ENCODE results near the gene MYO1G. TPM values are rescaled to one million over a fixed set of nuclear protein-coding genes. Genes with fewer than 3 reads are reported as not detected.

MYO1G gene
- 406 and 444 TPM in 2 replicates for total RNA-seq (2013; cell fraction: nucleolus; rRNA removed)
- total RNA-seq (2014; rRNA removed) (154 and 176 TPM in 2 replicates), total RNA-seq (2014; rRNA removed; fragmentation: Illumina TruSeq; extraction: Trizol) (63.7 and 66.1 TPM in 2 replicates), total RNA-seq (2021) (224 and 232 TPM in 2 replicates), polyA plus RNA-seq (2011; rRNA removed) (54.3 and 118 TPM in 2 replicates), polyA plus RNA-seq (2014; fragmentation: Illumina TruSeq; extraction: Trizol) (36.1 and 77.2 TPM in 2 replicates), polyA plus RNA-seq (2014; fragmentation: Nextera tagmentation; extraction: Ambion mirVana) (1 to 10 TPM; 1.8 to 3.3 TPM), polyA plus RNA-seq (2014; rRNA removed) (150 and 184 TPM in 2 replicates), polyA plus RNA-seq (2016; fragmentation: Nextera tagmentation; extraction: Ambion mirVana) (100 to 1,000 TPM; 185 to 216 TPM), polyA minus RNA-seq (2011; rRNA and poly(A)+ RNA removed) (230 and 324 TPM in 2 replicates), Bru-seq, nascent RNA (percentile 93 among the genes with signal in this experiment), BruChase-seq, experiment 1, labeled RNA remaining after a 6-hour chase (percentile 92 among the genes with signal in this experiment), BruChase-seq, experiment 2, labeled RNA remaining after a 2-hour chase (percentile 87 among the genes with signal in this experiment)
- 91.4 TPM for polyA plus RNA-seq (2011; ENCODE audit: low read depth)
- 111 and 152 TPM in 2 replicates for polyA plus RNA-seq (2011; cell fraction: cytosol; rRNA removed)
- 518 and 587 TPM in 2 replicates for polyA plus RNA-seq (2011; cell fraction: nucleus; rRNA removed)
- polyA plus RNA-seq (2012): 195 and 215 TPM in 2 replicates
- polyA minus RNA-seq (2011; cell fraction: cytosol; rRNA and poly(A)+ RNA removed): 97.1 and 110 TPM in 2 replicates
- polyA minus RNA-seq (2011; cell fraction: nucleus; rRNA and poly(A)+ RNA removed): 238 and 294 TPM in 2 replicates
- long read RNA-seq, experiment 1, transcript MYO1G-201 (22 exons, 3,267 nt): major isoform, 31 of 57 reads
- long read RNA-seq, experiment 1, partial matches to known transcripts: 19 of 57 reads
- long read RNA-seq, experiment 1, other reads (novel, unspliced or antisense): 6 of 57 reads
- long read RNA-seq, experiment 2, transcript MYO1G-201 (22 exons, 3,267 nt): major isoform, 6 of 22 reads
- long read RNA-seq, experiment 2, partial matches to known transcripts: 12 of 22 reads
- long read RNA-seq, experiment 2, other reads (novel, unspliced or antisense): 4 of 22 reads

DNA sequence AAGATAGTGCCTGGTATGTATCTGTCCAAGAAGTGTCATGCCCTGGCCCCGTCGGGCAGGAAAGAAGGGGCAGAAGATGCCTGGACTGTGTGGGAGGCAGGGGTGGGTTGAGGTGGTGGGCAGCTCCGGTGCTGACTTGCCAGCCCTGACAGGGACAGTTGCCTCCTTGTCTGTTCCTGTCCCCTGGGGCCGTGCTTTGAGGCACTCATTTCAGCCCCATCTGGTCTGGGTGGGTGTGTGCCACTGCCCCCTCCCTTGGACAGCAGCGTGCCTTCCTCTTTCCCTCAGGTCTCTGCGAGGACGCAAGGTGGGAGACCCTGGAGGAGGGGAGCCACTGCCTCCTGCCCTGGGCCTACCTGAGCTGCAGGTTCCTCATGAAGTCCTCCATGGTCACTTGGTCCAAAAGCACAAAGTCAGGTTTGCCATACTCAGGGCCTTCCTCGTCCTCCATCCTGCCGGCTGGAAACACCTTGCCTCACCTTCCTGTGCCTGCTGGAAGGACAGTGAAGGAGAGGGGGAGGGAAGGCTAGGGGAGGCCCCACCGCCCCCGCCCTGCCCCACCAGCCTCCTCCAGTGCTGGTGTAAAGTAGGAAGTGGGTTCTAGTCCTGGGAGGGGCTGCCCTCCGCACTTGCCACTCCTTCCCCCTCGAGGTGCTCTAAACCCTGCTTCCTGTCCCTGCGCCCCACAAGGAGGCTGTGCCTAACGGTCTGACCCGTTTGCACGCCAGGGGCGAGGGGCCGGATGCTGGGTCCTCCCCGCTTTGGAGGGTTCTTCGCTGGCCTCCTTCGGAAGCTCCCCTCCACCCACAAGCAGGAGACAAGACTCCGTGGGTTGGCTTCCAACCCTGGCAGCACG, at the start of gene MYO1G:
MYO1G (minus strand) TSS at position 505 of the 856 bp plus-strand sequence; CDS start at position 451, 54 bp downstream.
- DNase-seq (ENCODE audit: low read depth, low spot score): peak; percentile 88
- 2% methylated on average over 22 of the region's 24 CpGs for WGBS (ENCODE audit: insufficient coverage, insufficient replicate concordance, low lambda C conversion rate, missing lambda C conversion rate)
- H3K4me1 ChIP-seq (ENCODE audit: control insufficient read depth, insufficient read depth, low read length): peaks cover 62% of the 10 kb centered on the region
- no peaks in the 10 kb centered on the region for H3K27me3 ChIP-seq (replicated peaks in 1 of 2; ENCODE audit: control insufficient read depth in 2 of 2, insufficient read depth in 2 of 2, low read length in 1 of 2)
- H3K36me3 ChIP-seq (ENCODE audit: control insufficient read depth in 2 of 2, insufficient read depth in 2 of 2, low read length in 1 of 2): peaks cover 34 to 37% of the 10 kb centered on the region in 2 experiments
- peak; percentile 76 for ATAC-seq
- H3K27ac ChIP-seq (ENCODE audit: control insufficient read depth, insufficient read depth): peak within 1 kb of the TSS; percentile 96
- H3K79me2 ChIP-seq (ENCODE audit: control insufficient read depth, insufficient read depth, low read length): peaks cover 77% of the 10 kb centered on the region
- H3K9ac ChIP-seq (ENCODE audit: control insufficient read depth, insufficient read depth, low read length): peak within 1 kb of the TSS; percentile 98
- peak; percentile 54 for FAIRE-seq
- H3K4me2 ChIP-seq (ENCODE audit: control insufficient read depth, insufficient read depth): peak within 1 kb of the TSS; percentile 99
- CTCF ChIA-PET: interaction anchor here (0.8 to 6.9 kb wide), 15 partner anchors 9 to 157 kb away, joined by 3 to 219 read pairs (median 7); partner anchors contain the start of gene TBRG4
- BruUV-seq (replicated peaks): TSS peak; percentile 60
- H3K9me3 ChIP-seq (replicated peaks; ENCODE audit: control insufficient read depth, insufficient read depth, low read length): no peaks in the 10 kb centered on the region
- intact Hi-C loops (cut with micrococcal nuclease; ENCODE audit: unreplicated experiment): loop anchor here (1.0 to 5.0 kb wide), 4 partner anchors 16 to 133 kb away; partner anchors contain the start of genes PURB and TBRG4
- POLR2A ChIA-PET: interaction anchor here (0.9 to 16.1 kb wide), 10 partner anchors 14 to 160 kb away, joined by 3 to 280 read pairs (median 6); partner anchors contain the start of genes CCM2 and PURB
- peak within 1 kb of the TSS; percentile 100 for H3K4me3 ChIP-seq
- H4K20me1 ChIP-seq (ENCODE audit: control insufficient read depth, insufficient read depth): peaks cover 16% of the 10 kb centered on the region
- RAD21 ChIA-PET (ENCODE audit: unreplicated experiment): interaction anchor here (0.7 to 14.6 kb wide), 13 partner anchors 10 to 157 kb away, joined by 3 to 303 read pairs (median 4); partner anchors contain the start of gene CCM2
- SMC1A ChIA-PET (ENCODE audit: uncharacterized antibody, unreplicated experiment): interaction anchor here (0.8 to 16.7 kb wide), 10 partner anchors 10 to 157 kb away, joined by 3 to 303 read pairs (median 4); partner anchors contain the start of gene CCM2
- H2AFZ ChIP-seq (ENCODE audit: control insufficient read depth, low read depth, low read length): no peak within 1 kb of the TSS
- in situ Hi-C loops (cut with MboI): loop anchor here (10.0 kb wide), 1 partner anchor 156 kb away; no protein-coding TSS in a partner anchor
- TF ChIP-seq, protein P1, sequence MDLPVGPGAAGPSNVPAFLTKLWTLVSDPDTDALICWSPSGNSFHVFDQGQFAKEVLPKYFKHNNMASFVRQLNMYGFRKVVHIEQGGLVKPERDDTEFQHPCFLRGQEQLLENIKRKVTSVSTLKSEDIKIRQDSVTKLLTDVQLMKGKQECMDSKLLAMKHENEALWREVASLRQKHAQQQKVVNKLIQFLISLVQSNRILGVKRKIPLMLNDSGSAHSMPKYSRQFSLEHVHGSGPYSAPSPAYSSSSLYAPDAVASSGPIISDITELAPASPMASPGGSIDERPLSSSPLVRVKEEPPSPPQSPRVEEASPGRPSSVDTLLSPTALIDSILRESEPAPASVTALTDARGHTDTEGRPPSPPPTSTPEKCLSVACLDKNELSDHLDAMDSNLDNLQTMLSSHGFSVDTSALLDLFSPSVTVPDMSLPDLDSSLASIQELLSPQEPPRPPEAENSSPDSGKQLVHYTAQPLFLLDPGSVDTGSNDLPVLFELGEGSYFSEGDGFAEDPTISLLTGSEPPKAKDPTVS (IDR thresholded peaks at IDR 0.05; ENCODE audit: low read depth, low read length): no peak
- TF ChIP-seq, protein P2, sequence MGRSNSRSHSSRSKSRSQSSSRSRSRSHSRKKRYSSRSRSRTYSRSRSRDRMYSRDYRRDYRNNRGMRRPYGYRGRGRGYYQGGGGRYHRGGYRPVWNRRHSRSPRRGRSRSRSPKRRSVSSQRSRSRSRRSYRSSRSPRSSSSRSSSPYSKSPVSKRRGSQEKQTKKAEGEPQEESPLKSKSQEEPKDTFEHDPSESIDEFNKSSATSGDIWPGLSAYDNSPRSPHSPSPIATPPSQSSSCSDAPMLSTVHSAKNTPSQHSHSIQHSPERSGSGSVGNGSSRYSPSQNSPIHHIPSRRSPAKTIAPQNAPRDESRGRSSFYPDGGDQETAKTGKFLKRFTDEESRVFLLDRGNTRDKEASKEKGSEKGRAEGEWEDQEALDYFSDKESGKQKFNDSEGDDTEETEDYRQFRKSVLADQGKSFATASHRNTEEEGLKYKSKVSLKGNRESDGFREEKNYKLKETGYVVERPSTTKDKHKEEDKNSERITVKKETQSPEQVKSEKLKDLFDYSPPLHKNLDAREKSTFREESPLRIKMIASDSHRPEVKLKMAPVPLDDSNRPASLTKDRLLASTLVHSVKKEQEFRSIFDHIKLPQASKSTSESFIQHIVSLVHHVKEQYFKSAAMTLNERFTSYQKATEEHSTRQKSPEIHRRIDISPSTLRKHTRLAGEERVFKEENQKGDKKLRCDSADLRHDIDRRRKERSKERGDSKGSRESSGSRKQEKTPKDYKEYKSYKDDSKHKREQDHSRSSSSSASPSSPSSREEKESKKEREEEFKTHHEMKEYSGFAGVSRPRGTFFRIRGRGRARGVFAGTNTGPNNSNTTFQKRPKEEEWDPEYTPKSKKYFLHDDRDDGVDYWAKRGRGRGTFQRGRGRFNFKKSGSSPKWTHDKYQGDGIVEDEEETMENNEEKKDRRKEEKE (IDR thresholded peaks at IDR 0.05): no peak
- TF ChIP-seq, protein P3, sequence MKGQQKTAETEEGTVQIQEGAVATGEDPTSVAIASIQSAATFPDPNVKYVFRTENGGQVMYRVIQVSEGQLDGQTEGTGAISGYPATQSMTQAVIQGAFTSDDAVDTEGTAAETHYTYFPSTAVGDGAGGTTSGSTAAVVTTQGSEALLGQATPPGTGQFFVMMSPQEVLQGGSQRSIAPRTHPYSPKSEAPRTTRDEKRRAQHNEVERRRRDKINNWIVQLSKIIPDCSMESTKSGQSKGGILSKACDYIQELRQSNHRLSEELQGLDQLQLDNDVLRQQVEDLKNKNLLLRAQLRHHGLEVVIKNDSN (IDR thresholded peaks at IDR 0.05; ENCODE audit: borderline replicate concordance, extremely low read length, insufficient read depth, low read depth, low read length): no peak
- TF ChIP-seq ZNF274 (IDR thresholded peaks at IDR 0.05; ENCODE audit: insufficient read depth, insufficient read length): no peak
- TF ChIP-seq ATF7 (IDR thresholded peaks at IDR 0.05; ENCODE audit: low read depth): peak; percentile 60

Measured in GM12878 (cell line).